Kidney glomerular epithelial cell (primary cell): Measurements from ENCODE around the gene ZNF101.

Source experiments
- DNase-seq: peaks from one replicate; lab custom pipeline; 2025; lab: John Stamatoyannopoulos, UW

Gene ZNF101

GRCh38 chr19:19668230-19669012 is at the start of gene ZNF101:
TSS of gene ZNF101 (plus strand) at chr19:19668839. CDS start at chr19:19668964, 125 bp downstream.
- peak; percentile 87 for DNase-seq

- no peak for DNase-seq
These were observed 49.3 kb upstream of the ZNF101 start for GRCh38 chr19:19619181-19619848.

- no peak for DNase-seq
These were observed 48.8 kb upstream of the ZNF101 start for GRCh38 chr19:19619849-19620210.

DNA sequence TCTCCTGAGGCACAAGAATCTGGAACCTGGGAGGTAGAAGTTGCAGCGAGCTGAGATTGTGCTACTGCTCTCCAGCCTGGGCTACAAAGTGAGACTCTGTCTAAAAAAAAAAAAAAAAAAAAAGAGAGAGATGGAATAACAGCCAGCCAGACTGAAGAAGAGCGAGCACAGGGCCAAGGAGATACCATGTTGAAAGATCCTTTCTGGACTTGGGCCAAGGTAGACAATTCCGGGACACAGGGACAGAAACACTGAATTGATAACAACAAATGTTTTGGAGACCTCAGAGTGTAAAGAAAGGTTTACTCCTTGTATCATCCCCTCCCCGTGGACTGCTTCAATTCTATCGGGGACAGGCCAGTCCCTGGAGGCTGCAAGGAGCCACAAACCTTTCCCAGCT is 45.3 kb upstream of the ZNF101 start:
- no peak for DNase-seq

DNA sequence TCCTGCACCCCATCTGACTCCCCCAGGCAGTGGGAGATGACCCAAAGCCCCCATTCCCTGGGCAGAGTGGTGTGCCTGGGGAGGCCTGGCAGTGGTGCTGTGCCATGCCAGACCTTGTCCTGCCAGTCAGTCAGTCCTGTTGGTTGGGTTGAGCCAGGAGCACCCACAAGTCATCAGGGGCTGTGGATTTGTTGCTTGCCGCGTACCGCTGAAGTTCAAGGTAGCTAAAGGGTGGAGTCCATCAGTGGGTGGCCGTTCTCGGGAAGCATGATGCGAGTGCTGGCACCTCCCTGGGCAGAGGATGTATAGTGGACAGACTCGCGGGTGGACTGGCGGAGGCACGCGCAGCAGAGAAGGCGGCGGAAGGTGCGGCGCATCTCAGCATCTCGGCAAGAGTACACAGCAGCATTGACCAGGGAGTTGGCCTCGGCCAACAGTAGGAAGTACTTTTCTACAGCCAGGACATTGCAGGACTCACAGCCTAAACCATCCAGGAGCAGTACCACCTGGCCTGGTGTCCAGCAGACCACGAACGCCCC is 44.5 kb upstream of the ZNF101 start:
- DNase-seq, result no peak

- DNase-seq, result no peak
These were observed 41.8 kb upstream of the ZNF101 start for GRCh38 chr19:19626516-19627472.

- peak; percentile 17 for DNase-seq
These were observed 40.8 kb upstream of the ZNF101 start, which contains the start of gene LPAR2 for GRCh38 chr19:19627621-19628500. TSS of gene LPAR2 (minus strand) at chr19:19628220. CDS start at chr19:19627275, 945 bp downstream.

DNA sequence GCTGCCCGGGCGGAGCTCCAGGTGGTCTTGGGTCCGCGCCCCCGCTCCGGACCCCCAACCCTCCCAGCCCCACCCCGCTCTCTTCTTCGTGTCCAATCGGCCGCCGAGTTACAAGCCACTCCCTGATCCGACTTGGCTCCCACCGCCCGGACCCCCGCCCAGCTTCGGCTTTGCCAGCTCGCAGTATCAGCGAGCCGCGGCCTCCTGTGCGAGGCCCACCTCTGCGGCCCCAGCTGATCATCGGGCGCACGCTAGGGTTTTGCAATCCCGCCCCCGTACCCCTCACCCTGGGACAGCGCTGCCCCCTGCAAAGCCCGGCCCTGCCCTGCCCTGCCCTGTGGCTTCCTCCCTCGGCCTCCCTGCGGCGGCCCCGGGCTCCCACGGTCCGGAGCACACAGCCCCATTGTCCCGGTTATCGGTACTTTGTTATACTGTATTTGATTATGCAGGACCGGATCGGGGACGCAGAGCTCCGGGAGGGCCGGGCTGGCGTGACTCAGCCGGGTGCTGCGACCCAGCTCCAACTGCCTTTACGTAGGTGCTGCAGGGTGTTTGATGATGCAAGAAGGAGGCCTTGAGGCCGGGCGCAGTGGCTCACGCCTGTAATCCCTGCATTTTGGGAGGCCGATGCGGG is 40.0 kb upstream of the ZNF101 start:
- DNase-seq, result peak; percentile 21

GRCh38 chr19:19630062-19630414 is 38.6 kb upstream of the ZNF101 start:
- DNase-seq, result no peak

DNA sequence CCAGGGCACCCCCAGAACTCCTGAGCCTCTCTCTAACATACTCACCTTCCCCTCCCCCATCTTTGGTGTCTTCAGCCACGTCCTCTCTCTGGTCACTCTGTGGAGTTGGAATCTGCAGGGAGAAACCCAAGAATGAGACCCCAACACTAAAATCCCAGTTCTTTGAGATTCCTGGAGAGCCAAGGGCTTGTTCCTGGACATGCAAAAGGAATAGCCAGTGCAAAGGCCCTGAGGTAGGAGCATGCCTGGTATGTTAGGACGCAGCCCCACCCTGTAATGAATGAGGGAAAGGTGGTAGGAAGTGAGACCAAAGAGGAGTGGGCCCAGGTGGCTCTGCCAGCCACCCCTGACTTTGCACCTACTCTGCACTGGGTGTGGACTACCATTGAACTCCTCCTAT is 38.2 kb upstream of the ZNF101 start:
- DNase-seq, result no peak

- no peak for DNase-seq
These were observed 37.3 kb upstream of the ZNF101 start for GRCh38 chr19:19631346-19631745.

- no peak for DNase-seq
These were observed 36.0 kb upstream of the ZNF101 start for GRCh38 chr19:19632661-19633060.

- no peak for DNase-seq
These were observed 34.7 kb upstream of the ZNF101 start for GRCh38 chr19:19633711-19634515.

GRCh38 chr19:19634516-19635312 is 33.9 kb upstream of the ZNF101 start:
- DNase-seq, result no peak

GRCh38 chr19:19635313-19635702 is 33.3 kb upstream of the ZNF101 start:
- DNase-seq, result no peak

DNA sequence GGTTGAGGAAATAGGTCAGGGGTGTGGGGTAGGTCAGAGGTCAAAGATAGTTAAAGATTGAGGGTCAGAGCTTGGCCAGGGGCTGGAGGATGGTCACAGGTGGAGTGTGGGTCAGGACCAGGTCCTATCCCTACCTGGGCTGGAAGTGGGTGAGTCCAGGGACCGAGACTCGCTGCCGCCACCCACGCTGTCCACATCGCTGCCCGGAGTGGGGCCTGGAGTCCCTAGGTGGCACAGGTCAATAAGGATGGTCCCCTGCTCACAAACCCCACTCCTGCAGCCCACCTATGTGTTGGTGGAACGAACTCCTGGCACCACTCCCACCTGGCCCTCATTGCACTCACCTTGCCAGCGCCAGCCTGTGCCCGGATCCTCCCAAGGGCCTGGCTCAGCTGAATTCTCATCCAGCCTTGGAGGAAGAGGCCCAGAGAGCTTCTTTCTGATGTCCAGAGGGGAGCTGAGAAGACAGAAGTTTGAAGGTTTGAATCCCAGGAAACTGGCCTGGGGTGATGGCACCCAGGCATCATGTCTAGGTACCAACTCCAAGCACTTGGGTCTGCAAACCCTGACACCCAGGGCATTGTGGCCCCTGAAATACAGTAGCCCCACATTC is 32.0 kb upstream of the ZNF101 start:
- no peak for DNase-seq

DNA sequence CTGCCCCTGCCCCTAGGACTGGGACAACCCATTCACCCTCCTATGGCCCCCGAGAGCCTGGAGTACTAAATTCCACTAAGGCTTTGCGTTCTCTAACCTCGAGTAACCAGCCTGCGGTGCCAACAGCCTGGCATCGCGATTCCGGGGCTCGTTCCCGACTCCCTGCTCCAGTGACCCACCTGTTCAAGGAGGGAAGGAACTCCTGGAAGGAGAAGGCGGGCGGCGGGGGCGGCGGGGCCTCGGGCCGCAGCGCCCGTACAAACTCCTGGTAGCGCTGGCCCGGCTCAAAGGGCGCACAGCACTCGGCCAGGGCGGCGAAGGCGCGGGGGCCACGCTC is 31.5 kb upstream of the ZNF101 start:
- DNase-seq, result no peak

- DNase-seq, result no peak
These were observed 31.0 kb upstream of the ZNF101 start for GRCh38 chr19:19637523-19638251.
